ENCODE data around the gene RPS6KA1.
A peak's percentile ranks its signal among the peaks of the same experiment; 100 is the strongest.

RPS6KA1 gene

DNA sequence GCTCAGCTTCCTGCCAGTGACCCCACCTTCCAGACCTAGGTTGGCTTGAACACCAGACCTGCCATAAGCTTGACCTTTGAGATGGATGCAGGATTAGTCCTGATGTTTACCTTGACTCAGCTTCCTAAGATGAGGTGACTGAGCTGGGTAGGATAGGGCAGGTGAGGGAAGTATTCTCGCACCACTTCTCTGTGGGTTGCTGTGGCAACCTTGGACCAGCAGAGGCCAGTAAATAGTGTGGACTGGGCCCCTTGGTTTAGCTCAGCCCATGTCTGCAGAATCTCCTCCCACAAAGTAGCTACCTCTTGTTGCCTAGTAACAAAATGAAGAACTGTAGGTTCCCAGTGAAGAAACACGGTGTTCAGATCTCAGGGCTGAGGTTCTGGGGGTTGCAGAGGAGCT lies 8.4 kb downstream of the RPS6KA1 start:
- H3K4me3 ChIP-seq (replicated peaks in 1 of 2; ENCODE audit: low read depth in 2 of 2, low read length in 2 of 2): no peak overlapping the region
- peak; percentile 11 for TF ChIP-seq CTCF (IDR thresholded peaks at IDR 0.05; ENCODE audit: low read depth, low read length)
- peak; percentile 50 to 62 for DNase-seq (ENCODE audit: low read depth in 2 of 2)

DNA sequence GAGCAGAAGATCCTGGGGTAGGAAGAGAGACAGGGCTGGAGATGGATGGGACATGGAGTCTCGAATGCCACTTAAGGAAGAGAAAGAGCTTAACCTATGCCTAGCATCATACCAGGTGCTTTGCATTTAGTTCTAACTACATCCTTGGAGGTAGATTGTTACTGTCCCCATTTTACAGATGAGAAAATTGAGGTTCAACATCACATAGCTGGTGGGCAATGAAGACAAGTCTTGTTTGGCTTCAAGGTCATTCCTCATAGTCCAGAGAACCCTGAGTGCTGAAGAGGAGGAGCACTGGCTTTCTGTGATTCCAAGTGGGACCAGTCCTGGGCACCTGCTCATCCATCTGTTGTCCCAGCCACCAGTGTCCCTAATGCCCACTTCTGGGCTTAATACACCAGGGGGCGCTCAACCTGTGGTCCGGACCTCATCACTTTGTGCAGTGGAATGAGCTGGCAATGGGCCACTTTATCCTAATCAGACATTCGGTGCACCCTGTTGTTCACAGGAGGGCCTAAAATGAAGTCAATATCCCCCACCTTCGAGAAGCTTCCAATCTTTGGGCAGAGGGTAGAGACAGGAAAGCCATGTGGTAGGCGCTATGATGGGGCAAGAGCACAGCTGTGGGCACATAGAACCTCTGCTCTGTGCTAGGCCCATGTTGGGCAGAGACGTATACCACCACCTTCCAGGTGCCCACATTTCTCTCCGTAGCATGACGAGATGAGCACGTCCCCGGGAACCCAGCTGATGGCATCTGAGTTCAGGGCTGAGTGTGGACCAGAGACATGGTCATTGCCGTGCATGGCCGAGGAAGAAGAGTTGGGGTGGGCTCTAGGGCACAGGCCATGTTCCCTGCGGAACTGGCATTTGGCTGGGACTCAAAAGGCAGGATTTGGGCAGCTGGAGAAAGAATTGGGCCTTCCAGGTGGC lies 9.2 kb downstream of the RPS6KA1 start:
- peak; percentile 60 for TF ChIP-seq CTCF (IDR thresholded peaks at IDR 0.05; ENCODE audit: low read depth, low read length)
- DNase-seq (ENCODE audit: low read depth in 2 of 2): peak; percentile 47 to 63
- H3K4me3 ChIP-seq (replicated peaks in 1 of 2; ENCODE audit: low read depth in 2 of 2, low read length in 2 of 2): no peak overlapping the region

DNA sequence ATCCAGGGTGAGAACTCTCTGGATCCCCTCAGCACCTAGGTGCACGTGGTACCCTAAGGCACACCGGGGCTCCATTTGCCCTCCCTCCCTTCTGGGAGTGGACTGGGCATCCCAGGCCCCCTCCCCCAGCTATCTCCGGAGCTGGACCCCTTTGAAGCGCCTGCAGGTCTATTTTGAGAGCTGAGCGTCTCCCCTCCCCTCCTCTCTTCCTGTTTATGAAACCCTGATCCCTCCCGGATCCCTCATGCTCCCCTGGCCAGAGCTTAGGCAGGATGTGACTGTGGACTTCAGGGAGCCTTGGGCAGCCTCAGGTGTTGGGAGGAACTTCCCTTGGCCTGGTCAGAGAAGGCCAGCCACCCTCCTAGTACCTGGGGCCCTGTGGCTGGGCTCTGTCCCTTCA lies 10.2 kb downstream of the RPS6KA1 start:
- no peak overlapping the region for H3K4me3 ChIP-seq (replicated peaks in 1 of 2; ENCODE audit: low read depth in 2 of 2, low read length in 2 of 2)
- peak in 1 of 2 donors; percentile 17 for DNase-seq (ENCODE audit: low read depth in 2 of 2)
- TF ChIP-seq CTCF (IDR thresholded peaks at IDR 0.05; ENCODE audit: low read depth, low read length): no peak

- no peak for TF ChIP-seq CTCF (IDR thresholded peaks at IDR 0.05; ENCODE audit: low read depth, low read length)
- no peak overlapping the region for H3K4me3 ChIP-seq (replicated peaks in 1 of 2; ENCODE audit: low read depth in 2 of 2, low read length in 2 of 2)
- DNase-seq (ENCODE audit: low read depth in 2 of 2): no peak
Observed at GRCh38 chr1:26540351-26540750, 10.8 kb downstream of the RPS6KA1 start.

- H3K4me3 ChIP-seq (replicated peaks in 1 of 2; ENCODE audit: low read depth in 2 of 2, low read length in 2 of 2): no peak overlapping the region
- no peak for DNase-seq (ENCODE audit: low read depth in 2 of 2)
- no peak for TF ChIP-seq CTCF (IDR thresholded peaks at IDR 0.05; ENCODE audit: low read depth, low read length)
Observed at GRCh38 chr1:26541431-26541815, 11.9 kb downstream of the RPS6KA1 start.

- peak; percentile 80 to 95 for DNase-seq (ENCODE audit: low read depth in 2 of 2)
- H3K4me3 ChIP-seq (replicated peaks in 1 of 2; ENCODE audit: low read depth in 2 of 2, low read length in 2 of 2): no peak overlapping the region
- TF ChIP-seq CTCF (IDR thresholded peaks at IDR 0.05; ENCODE audit: low read depth, low read length): peak; percentile 31
Observed at GRCh38 chr1:26541816-26542711, 12.5 kb downstream of the RPS6KA1 start.

All from cardiac fibroblast (primary cell).